ENCODE measurements around the gene FRMPD1.

FRMPD1 gene

GRCh38 chr9:37730256-37730655 is 79.5 kb downstream of the FRMPD1 start:
- H3K4me1 ChIP-seq (ENCODE audit: control insufficient read depth in 2 of 2, insufficient read depth in 1 of 2, low read depth in 1 of 2, low read length in 2 of 2), result peaks cover 0 to 9% of the 10 kb centered on the region in 2 donors
- no peak overlapping the region for H2AFZ ChIP-seq (ENCODE audit: low read length)
- no peak overlapping the region for H2BK5ac ChIP-seq (ENCODE audit: low read length)
- no peak overlapping the region for H2BK12ac ChIP-seq (ENCODE audit: low read length)
- H3K4ac ChIP-seq (ENCODE audit: low read length), result no peak overlapping the region
- no peak overlapping the region for H3K4me2 ChIP-seq (ENCODE audit: insufficient read depth, low read length, poor library complexity, severe bottlenecking)
- H3K14ac ChIP-seq (ENCODE audit: low read length), result no peak overlapping the region
- WGBS, 2 donors (ENCODE audit: extremely low coverage in 2 of 2, insufficient read length in 2 of 2, insufficient replicate concordance in 1 of 2), result no CpG with 5 or more reads among the region's 3 CpGs
- no peaks in the 10 kb centered on the region for H3K9me3 ChIP-seq (replicated peaks in 1 of 2; ENCODE audit: control insufficient read depth in 2 of 2, insufficient read depth in 1 of 2, low read depth in 1 of 2, low read length in 2 of 2)
- no peak overlapping the region for H3K9ac ChIP-seq (ENCODE audit: low read depth, low read length, poor library complexity)
- H3K18ac ChIP-seq (ENCODE audit: low read length), result no peak overlapping the region
- peaks cover 0 to 63% (median 18%) of the 10 kb centered on the region in 3 experiments for H3K27me3 ChIP-seq (ENCODE audit: control insufficient read depth in 3 of 3, insufficient read depth in 3 of 3, low read depth in 1 of 3, low read length in 3 of 3)
- no peak overlapping the region for H3K27ac ChIP-seq (replicated peaks; ENCODE audit: low read length)
- H3K23ac ChIP-seq (ENCODE audit: low read depth, low read length, poor library complexity), result no peak overlapping the region
- no peak overlapping the region for H2BK15ac ChIP-seq (ENCODE audit: low read length)
- no peak overlapping the region for H2AK5ac ChIP-seq (ENCODE audit: low read depth, low read length)
- no peak overlapping the region for H4K91ac ChIP-seq (ENCODE audit: low read depth, low read length, poor library complexity)
- DNase-seq (ENCODE audit: low spot score), result no peak
- H3K79me1 ChIP-seq (ENCODE audit: low read depth, low read length), result no peaks in the 10 kb centered on the region
- no peak overlapping the region for H2BK120ac ChIP-seq (ENCODE audit: low read depth, low read length)
- H3K4me3 ChIP-seq (ENCODE audit: low read length in 2 of 2), result no peak overlapping the region
- H4K8ac ChIP-seq (ENCODE audit: low read depth, low read length), result no peak overlapping the region
- H3K36me3 ChIP-seq (replicated peaks in 1 of 2; ENCODE audit: control insufficient read depth in 2 of 2, insufficient read depth in 2 of 2, low read length in 2 of 2), result no peaks in the 10 kb centered on the region

- DNase-seq (ENCODE audit: low spot score), result no peak
- Histone ChIP-seq H3K4me1 (ENCODE audit: control insufficient read depth in 2 of 2, insufficient read depth in 1 of 2, low read depth in 1 of 2, low read length in 2 of 2) (peaks cover 0 to 9% of the 10 kb centered on the region in 2 donors), H2BK12ac (ENCODE audit: low read length) (no peak overlapping the region)
Measured at GRCh38 chr9:37730839-37731238, 80.1 kb downstream of the FRMPD1 start.

GRCh38 chr9:37732086-37732741 is 81.5 kb downstream of the FRMPD1 start:
- Histone ChIP-seq H3K18ac (ENCODE audit: low read length) (no peak overlapping the region), H2BK120ac (ENCODE audit: low read depth, low read length) (no peak overlapping the region), H4K8ac (ENCODE audit: low read depth, low read length) (no peak overlapping the region), H2BK5ac (ENCODE audit: low read length) (no peak overlapping the region), H2AK5ac (ENCODE audit: low read depth, low read length) (no peak overlapping the region), H3K4me2 (ENCODE audit: insufficient read depth, low read length, poor library complexity, severe bottlenecking) (no peak overlapping the region), H3K23ac (ENCODE audit: low read depth, low read length, poor library complexity) (no peak overlapping the region), H3K4me1 (ENCODE audit: control insufficient read depth in 2 of 2, insufficient read depth in 1 of 2, low read depth in 1 of 2, low read length in 2 of 2) (peaks cover 0 to 9% of the 10 kb centered on the region in 2 donors), H3K79me1 (ENCODE audit: low read depth, low read length) (no peaks in the 10 kb centered on the region), H4K91ac (ENCODE audit: low read depth, low read length, poor library complexity) (no peak overlapping the region), H2BK15ac (ENCODE audit: low read length) (no peak overlapping the region), H3K36me3 (replicated peaks in 1 of 2; ENCODE audit: control insufficient read depth in 2 of 2, insufficient read depth in 2 of 2, low read length in 2 of 2) (no peaks in the 10 kb centered on the region), H3K27ac (replicated peaks; ENCODE audit: low read length) (no peak overlapping the region), H3K4ac (ENCODE audit: low read length) (no peak overlapping the region), H3K27me3 (ENCODE audit: control insufficient read depth in 3 of 3, insufficient read depth in 3 of 3, low read depth in 1 of 3, low read length in 3 of 3) (peaks cover 0 to 61% (median 20%) of the 10 kb centered on the region in 3 experiments), H2AFZ (ENCODE audit: low read length) (no peak overlapping the region), H3K14ac (ENCODE audit: low read length) (no peak overlapping the region), H3K9ac (ENCODE audit: low read depth, low read length, poor library complexity) (no peak overlapping the region), H3K4me3 (ENCODE audit: low read length in 2 of 2) (no peak overlapping the region), H2BK12ac (ENCODE audit: low read length) (no peak overlapping the region), H3K9me3 (replicated peaks in 1 of 2; ENCODE audit: control insufficient read depth in 2 of 2, insufficient read depth in 1 of 2, low read depth in 1 of 2, low read length in 2 of 2) (no peaks in the 10 kb centered on the region)
- no CpG with 5 or more reads among the region's 10 CpGs for WGBS, 2 donors (ENCODE audit: extremely low coverage in 2 of 2, insufficient read length in 2 of 2, insufficient replicate concordance in 1 of 2)
- no peak for DNase-seq (ENCODE audit: low spot score)

More at GRCh38 chr9:37730839-37731238, 80.1 kb downstream of the FRMPD1 start:
- H3K9me3 ChIP-seq (replicated peaks in 1 of 2; ENCODE audit: control insufficient read depth in 2 of 2, insufficient read depth in 1 of 2, low read depth in 1 of 2, low read length in 2 of 2), result no peaks in the 10 kb centered on the region
- H3K79me1 ChIP-seq (ENCODE audit: low read depth, low read length), result no peaks in the 10 kb centered on the region
- no peak overlapping the region for H2AFZ ChIP-seq (ENCODE audit: low read length)
- no peak overlapping the region for H3K9ac ChIP-seq (ENCODE audit: low read depth, low read length, poor library complexity)
- no CpG with 5 or more reads among the region's 5 CpGs for WGBS, 2 donors (ENCODE audit: extremely low coverage in 2 of 2, insufficient read length in 2 of 2, insufficient replicate concordance in 1 of 2)
- H2BK15ac ChIP-seq (ENCODE audit: low read length), result no peak overlapping the region
- H3K4me2 ChIP-seq (ENCODE audit: insufficient read depth, low read length, poor library complexity, severe bottlenecking), result no peak overlapping the region
- H2AK5ac ChIP-seq (ENCODE audit: low read depth, low read length), result no peak overlapping the region
- H3K36me3 ChIP-seq (replicated peaks in 1 of 2; ENCODE audit: control insufficient read depth in 2 of 2, insufficient read depth in 2 of 2, low read length in 2 of 2), result no peaks in the 10 kb centered on the region
- H2BK120ac ChIP-seq (ENCODE audit: low read depth, low read length), result no peak overlapping the region
- H3K23ac ChIP-seq (ENCODE audit: low read depth, low read length, poor library complexity), result no peak overlapping the region
- H3K18ac ChIP-seq (ENCODE audit: low read length), result no peak overlapping the region
- H4K8ac ChIP-seq (ENCODE audit: low read depth, low read length), result no peak overlapping the region
- H3K4me3 ChIP-seq (ENCODE audit: low read length in 2 of 2), result no peak overlapping the region
- no peak overlapping the region for H3K27ac ChIP-seq (replicated peaks; ENCODE audit: low read length)
- no peak overlapping the region for H2BK5ac ChIP-seq (ENCODE audit: low read length)
- H3K27me3 ChIP-seq (ENCODE audit: control insufficient read depth in 3 of 3, insufficient read depth in 3 of 3, low read depth in 1 of 3, low read length in 3 of 3), result peaks cover 0 to 66% (median 20%) of the 10 kb centered on the region in 3 experiments
- H4K91ac ChIP-seq (ENCODE audit: low read depth, low read length, poor library complexity), result no peak overlapping the region
- H3K14ac ChIP-seq (ENCODE audit: low read length), result no peak overlapping the region
- no peak overlapping the region for H3K4ac ChIP-seq (ENCODE audit: low read length)

GRCh38 chr9:37732952-37733351 is 82.2 kb downstream of the FRMPD1 start:
- Histone ChIP-seq H2AFZ (ENCODE audit: low read length) (no peak overlapping the region), H2BK5ac (ENCODE audit: low read length) (no peak overlapping the region), H3K27me3 (ENCODE audit: control insufficient read depth in 3 of 3, insufficient read depth in 3 of 3, low read depth in 1 of 3, low read length in 3 of 3) (peaks cover 0 to 59% (median 20%) of the 10 kb centered on the region in 3 experiments), H4K91ac (ENCODE audit: low read depth, low read length, poor library complexity) (no peak overlapping the region), H3K4ac (ENCODE audit: low read length) (no peak overlapping the region), H3K9me3 (replicated peaks in 1 of 2; ENCODE audit: control insufficient read depth in 2 of 2, insufficient read depth in 1 of 2, low read depth in 1 of 2, low read length in 2 of 2) (no peaks in the 10 kb centered on the region), H3K79me1 (ENCODE audit: low read depth, low read length) (no peaks in the 10 kb centered on the region), H3K18ac (ENCODE audit: low read length) (no peak overlapping the region), H3K14ac (ENCODE audit: low read length) (no peak overlapping the region), H3K36me3 (replicated peaks in 1 of 2; ENCODE audit: control insufficient read depth in 2 of 2, insufficient read depth in 2 of 2, low read length in 2 of 2) (no peaks in the 10 kb centered on the region), H3K9ac (ENCODE audit: low read depth, low read length, poor library complexity) (no peak overlapping the region), H3K4me3 (ENCODE audit: low read length in 2 of 2) (no peak overlapping the region), H3K4me2 (ENCODE audit: insufficient read depth, low read length, poor library complexity, severe bottlenecking) (no peak overlapping the region), H3K27ac (replicated peaks; ENCODE audit: low read length) (no peak overlapping the region), H3K23ac (ENCODE audit: low read depth, low read length, poor library complexity) (no peak overlapping the region), H2BK12ac (ENCODE audit: low read length) (no peak overlapping the region), H2BK120ac (ENCODE audit: low read depth, low read length) (no peak overlapping the region), H2BK15ac (ENCODE audit: low read length) (no peak overlapping the region), H2AK5ac (ENCODE audit: low read depth, low read length) (no peak overlapping the region), H3K4me1 (ENCODE audit: control insufficient read depth in 2 of 2, insufficient read depth in 1 of 2, low read depth in 1 of 2, low read length in 2 of 2) (peaks cover 0 to 9% of the 10 kb centered on the region in 2 donors), H4K8ac (ENCODE audit: low read depth, low read length) (no peak overlapping the region)
- no peak for DNase-seq (ENCODE audit: low spot score)
- WGBS, 2 donors (ENCODE audit: extremely low coverage in 2 of 2, insufficient read length in 2 of 2, insufficient replicate concordance in 1 of 2), result no CpG with 5 or more reads among the region's 2 CpGs

All from neuronal stem cell (in vitro differentiated cells).